ENCODE data around the gene SDF2L1. TPM values are rescaled to one million over a fixed set of nuclear protein-coding genes. Genes with fewer than 3 reads are reported as not detected.

SDF2L1 gene
- total and polyA plus RNA-seq, 9 of the 15 experiments (the other 6 are each of a cell fraction or from before 2014, with no cell fraction given), result 15.1 to 989 (median 124) TPM

- TF ChIP-seq ZNF140 (CRISPR knock-in tag; IDR thresholded peaks at IDR 0.05) (no peak), PHF8 (IDR thresholded peaks at IDR 0.05; ENCODE audit: borderline replicate concordance, low read length) (no peak), GATA2 (CRISPR knock-in tag; IDR thresholded peaks at IDR 0.05) (no peak), KLF13 (tag; IDR thresholded peaks at IDR 0.05; ENCODE audit: borderline replicate concordance, low read depth) (peak; percentile 76; the same call in 1 of the 2 replicates)
Observed at GRCh38 chr22:21652010-21652546, 10.0 kb downstream of the SDF2L1 start (continued).

- peaks cover 46% of the 10 kb centered on the region for H3K36me3 ChIP-seq (ENCODE audit: control insufficient read depth, insufficient read depth, low read length)
- peak overlapping the region; percentile 75 to 91 for H3K9ac ChIP-seq (ENCODE audit: insufficient read depth in 1 of 2, low read depth in 2 of 2, low read length in 2 of 2)
- POLR2A ChIA-PET, result interaction anchor here (0.5 to 75.5 kb wide), 19 partner anchors 12 to 1108 kb away, joined by 3 to 4622 read pairs (median 3); partner anchors contain the start of genes CCDC116, PPIL2, SDF2L1 and YDJC
- H3K4me2 ChIP-seq (ENCODE audit: insufficient read depth, low read length), result peak overlapping the region; percentile 85
- BruUV-seq (replicated peaks), result TSS peak; percentile 59
- 17% methylated on average over 40 of the region's 40 CpGs for WGBS (ENCODE audit: insufficient coverage, low coverage, missing lambda C conversion rate)
- in situ Hi-C loops (cut with MboI), result loop anchor here (25.0 kb wide), 1 partner anchor 1316 kb away; no protein-coding TSS in a partner anchor
- H3K9me1 ChIP-seq (ENCODE audit: control insufficient read depth, insufficient read depth, low read length), result peaks cover 13% of the 10 kb centered on the region
- DNase-seq (ENCODE audit: extremely low read depth in 1 of 4, low spot score in 3 of 4) (peak; percentile 70 to 93 (median 88)), FAIRE-seq (no peak), ATAC-seq (peak; percentile 15)
- peaks cover 36 to 50% of the 10 kb centered on the region in 2 experiments for H3K4me1 ChIP-seq (replicated peaks in 1 of 2; ENCODE audit: control insufficient read depth in 2 of 2, insufficient read depth in 2 of 2, low read length in 2 of 2)
- peak overlapping the region; percentile 47 for H3K4me3 ChIP-seq
- H4K20me1 ChIP-seq (replicated peaks; ENCODE audit: control insufficient read depth, insufficient read depth, low read length), result 0 out of 2 replicates have a peak, but pooled peaks cover 6% of the 10 kb centered on the region
- intact Hi-C loops (cut with micrococcal nuclease), result loop anchor here (1.0 to 10.0 kb wide), 3 partner anchors 13 to 798 kb away; partner anchors contain the start of genes CCDC116, PI4KA, PPIL2 and SNAP29
- peaks cover 16% of the 10 kb centered on the region for H3K79me2 ChIP-seq (ENCODE audit: control insufficient read depth, insufficient read depth, low read length)
- no peaks in the 10 kb centered on the region for H3K9me3 ChIP-seq (replicated peaks; ENCODE audit: control insufficient read depth, insufficient read depth, low read depth, low read length)
- peak overlapping the region; percentile 81 for H2AFZ ChIP-seq (ENCODE audit: low read depth, low read length)
- no peaks in the 10 kb centered on the region for H3K27me3 ChIP-seq (ENCODE audit: control insufficient read depth in 2 of 2, insufficient read depth in 2 of 2, low read length in 2 of 2)
- CTCF ChIA-PET (ENCODE audit: low intra/inter-chr PET ratio), result interaction anchor here (1.2 kb wide), 1 partner anchor 285 kb away, joined by 5 read pairs; no protein-coding TSS in a partner anchor
- H3K27ac ChIP-seq (ENCODE audit: extremely low read depth, low read depth, low read length), result peak overlapping the region; percentile 69
- TF ChIP-seq ZNF512 (tag; IDR thresholded peaks at IDR 0.05) (no peak), PHB2 (IDR thresholded peaks at IDR 0.05; ENCODE audit: low read depth) (no peak), ZMIZ1 (IDR thresholded peaks at IDR 0.05; ENCODE audit: low read depth in 2 of 2, low read length in 2 of 2) (peak in 1 of 2 experiments; percentile 50; a peak in 2 of 4 replicates), HMGXB4 (CRISPR knock-in tag; IDR thresholded peaks at IDR 0.05) (peak; percentile 6; the same call in 1 of the 2 replicates), SP2 (IDR thresholded peaks at IDR 0.05; ENCODE audit: extremely low read depth, low read depth, low read length, poor library complexity, severe bottlenecking) (peak; percentile 26)
Observed at GRCh38 chr22:21652547-21653545, 10.7 kb downstream of the SDF2L1 start.
